GM12891 (cell line): ENCODE measurements around the gene IL20RA.

ENCODE experiments used
- PAX5 ChIP-seq: IDR thresholded peaks from 2 replicates; pipeline ENCODE4 v1.6.1; 2011; ENCODE audit warnings: low read length, moderate library complexity, mild to moderate bottlenecking; ENCODE audit not compliant: insufficient read depth, severe bottlenecking
- POLR2A ChIP-seq: IDR thresholded peaks from 2 replicates; pipeline ENCODE4 v1.6.1; 2011; ENCODE audit warnings: low read depth, low read length, control low read depth
- POLR2AphosphoS5 ChIP-seq: IDR thresholded peaks from 2 replicates; pipeline ENCODE4 v1.6.1; 2011; ENCODE audit warnings: low read depth, low read length, control low read depth
- POU2F2 ChIP-seq: IDR thresholded peaks from 2 replicates; pipeline ENCODE4 v1.6.1; 2011; ENCODE audit warnings: low read depth, mild to moderate bottlenecking, control low read depth, low read length, moderate library complexity
- SPI1 ChIP-seq: IDR thresholded peaks from 2 replicates; pipeline ENCODE4 v1.6.1; 2011; ENCODE audit warnings: low read depth, low read length, control low read depth
- TAF1 ChIP-seq: IDR thresholded peaks from 2 replicates; pipeline ENCODE4 v1.6.1; 2011; ENCODE audit warnings: low read depth, low read length, control low read depth

- TF ChIP-seq POLR2AphosphoS5 (no peak), POLR2A (no peak), TAF1 (no peak), PAX5 (no peak), POU2F2 (no peak), SPI1 (no peak)
These were observed 5.8 kb downstream of the IL20RA start for GRCh38 chr6:137039010-137039409.
